Measurements from ENCODE around the gene TGFBR2.

DNA sequence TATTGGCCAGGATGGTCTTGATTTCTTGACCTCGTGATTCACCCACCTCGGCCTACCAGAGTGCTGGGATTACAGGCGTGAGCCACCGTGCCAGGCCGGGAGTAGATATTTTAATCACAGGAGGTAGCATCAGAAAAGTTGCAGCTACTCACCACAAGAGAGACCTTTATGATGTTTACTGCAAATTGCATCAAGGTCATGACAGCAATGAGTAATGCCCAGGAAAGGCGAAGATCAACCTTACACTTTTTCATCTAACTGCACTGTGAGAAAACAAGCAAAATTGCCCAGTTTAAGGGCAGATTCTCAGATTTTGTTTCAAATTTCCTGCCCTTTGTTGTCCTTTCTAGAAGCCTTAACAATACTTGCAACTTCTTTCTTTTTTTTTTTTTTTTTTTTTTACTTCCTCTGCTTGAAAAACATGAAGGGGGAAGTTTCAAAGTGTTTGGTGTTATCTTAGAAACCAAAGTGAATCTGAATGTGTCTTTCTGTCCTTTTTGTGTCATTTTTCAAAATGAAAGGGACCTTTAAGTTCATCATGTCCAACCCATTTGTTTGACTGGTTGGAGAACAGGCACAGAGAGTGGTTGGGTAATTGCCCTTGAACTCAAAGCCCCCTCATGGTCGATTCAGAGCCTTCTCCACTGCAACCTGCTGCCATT lies 25.0 kb downstream of the TGFBR2 start:
- TF ChIP-seq CTCF (IDR thresholded peaks at IDR 0.05 in 8 of 11, conservative IDR thresholded peaks at IDR 0.05 in 3 of 11) (peak in 2 of 11 experiments; percentile 16 to 22), POLR2A (IDR thresholded peaks at IDR 0.05) (peak in 1 of 3 donors; percentile 21), POLR2AphosphoS5 (IDR thresholded peaks at IDR 0.05) (peak in 1 of 3 donors; percentile 30)
